GM18517 (cell line): ENCODE data around the gene DCAF15.

Experiments
- ATAC-seq: cut with Tn5 transposase; IDR thresholded peaks from one replicate; pipeline ENCODE4 v1.9.1; 2021; ENCODE audit warnings: mild to moderate bottlenecking, moderate library complexity; ENCODE audit not compliant: unreplicated experiment

Gene DCAF15

GRCh38 chr19:13990085-13990484, 37.8 kb downstream of the DCAF15 start:
- ATAC-seq, result no peak

DNA sequence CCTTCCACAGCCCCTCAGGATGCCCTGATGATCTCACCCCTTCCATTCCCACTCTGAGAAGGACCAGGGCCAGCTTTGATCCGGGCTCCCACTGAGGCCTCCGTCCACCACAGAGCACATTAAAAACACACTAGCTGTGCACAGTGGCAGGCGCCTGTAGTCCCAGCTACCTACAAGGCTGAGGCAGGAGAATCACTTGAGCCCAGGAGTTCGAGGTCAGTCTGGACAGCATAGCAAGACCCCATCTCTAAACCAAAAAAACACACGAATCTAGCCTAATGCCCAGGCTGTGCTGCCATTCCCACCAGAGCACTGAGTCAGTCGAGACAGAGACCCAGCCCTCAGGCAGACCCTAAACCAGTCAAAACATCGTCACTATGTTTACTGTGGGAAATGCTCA, 39.7 kb downstream of the DCAF15 start:
- no peak for ATAC-seq

GRCh38 chr19:13993590-13994300, 41.4 kb downstream of the DCAF15 start:
- ATAC-seq, result no peak

GRCh38 chr19:13995017-13995728, 42.9 kb downstream of the DCAF15 start:
- ATAC-seq, result no peak

GRCh38 chr19:13995878-13996765, 43.8 kb downstream of the DCAF15 start:
- no peak for ATAC-seq

DNA sequence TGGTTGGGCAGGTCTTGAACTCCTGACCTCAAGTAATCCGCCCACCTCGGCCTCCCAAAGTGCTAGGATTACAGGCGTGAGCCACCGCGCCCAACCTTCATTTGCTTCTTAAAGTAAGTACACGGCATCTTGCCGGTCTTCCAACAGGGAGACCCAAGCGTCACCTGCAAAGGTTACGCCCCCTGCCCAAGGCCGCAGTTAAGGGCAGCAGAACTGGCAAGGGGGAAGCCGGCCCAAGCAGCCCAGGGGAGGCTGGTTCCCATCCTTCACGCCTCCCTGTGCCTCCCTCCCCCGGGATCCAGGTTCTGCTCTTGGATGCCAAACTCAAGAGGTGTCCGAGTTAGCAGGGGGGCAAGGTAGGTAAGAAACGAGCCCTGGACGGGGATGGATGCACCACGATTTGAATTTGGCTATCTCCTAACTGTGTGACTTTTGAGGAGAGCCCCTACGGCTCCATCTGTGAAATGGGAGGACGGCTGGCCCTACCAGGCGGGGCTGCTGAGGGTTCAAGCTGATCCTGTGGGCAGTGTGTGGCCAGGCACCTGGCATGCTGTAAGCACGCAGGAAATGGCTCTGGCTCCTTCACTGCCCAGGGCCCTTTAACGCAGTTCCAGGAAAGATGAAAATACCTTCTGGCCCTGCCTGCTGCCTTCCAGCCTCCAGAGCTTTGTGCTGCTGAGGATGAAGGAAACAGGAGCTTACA, 44.8 kb downstream of the DCAF15 start:
- ATAC-seq, result no peak

GRCh38 chr19:13997631-13997962, 45.3 kb downstream of the DCAF15 start:
- ATAC-seq, result no peak

- ATAC-seq, result no peak
Measured at GRCh38 chr19:13998426-13998825, 46.1 kb downstream of the DCAF15 start.

DNA sequence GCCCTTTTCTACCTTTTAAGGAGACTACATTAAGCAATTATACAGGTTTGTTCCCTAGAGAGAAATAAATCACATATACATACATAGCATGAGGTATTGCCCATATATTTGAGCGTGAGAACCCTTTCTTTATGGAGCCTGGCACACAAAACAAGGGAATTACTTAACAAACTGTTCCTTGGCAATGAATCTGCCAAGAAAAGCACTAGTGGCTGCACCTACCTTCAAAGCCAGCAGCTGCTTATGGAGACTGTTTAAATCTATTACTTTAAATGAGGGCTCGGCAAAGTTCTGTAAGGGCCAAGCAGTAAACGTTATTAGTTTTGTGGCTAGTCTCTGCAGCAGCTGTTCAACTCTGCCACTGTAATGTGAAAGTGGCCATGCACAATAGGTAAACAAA, 46.8 kb downstream of the DCAF15 start:
- no peak for ATAC-seq

DNA sequence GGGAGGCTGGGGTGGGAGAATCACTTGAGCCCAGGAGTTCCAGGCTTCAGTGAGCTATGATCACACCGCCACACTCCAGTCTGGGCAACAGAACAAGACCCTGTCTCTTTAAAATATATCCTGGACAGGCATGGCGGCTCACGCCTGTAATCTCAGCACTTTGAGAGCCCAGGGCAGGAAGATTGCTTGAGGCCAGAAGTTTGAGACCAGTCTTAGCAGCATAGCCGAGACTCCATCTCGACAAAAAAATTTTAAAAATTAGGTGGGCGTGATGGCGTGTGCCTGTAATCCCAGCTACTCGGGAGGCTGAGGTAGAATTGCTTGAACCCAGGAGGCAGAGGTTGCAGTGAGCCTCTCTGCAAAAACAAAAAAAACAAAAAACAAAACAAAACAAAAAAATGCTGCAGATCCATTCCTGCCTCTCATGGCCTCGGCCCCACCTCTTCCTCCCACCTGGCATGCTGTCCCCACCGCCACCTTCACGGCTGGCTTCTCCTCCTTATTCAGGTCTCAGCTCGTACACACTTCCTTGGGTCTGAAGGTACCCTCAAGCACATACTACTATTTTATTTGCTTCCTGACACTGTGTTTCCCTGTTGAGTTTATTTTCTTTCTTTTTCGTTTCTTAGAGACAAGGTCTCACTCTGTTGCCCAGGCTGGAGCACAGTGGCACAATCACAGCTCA, 48.5 kb downstream of the DCAF15 start:
- ATAC-seq, result no peak

GRCh38 chr19:14002571-14003250, 50.4 kb downstream of the DCAF15 start:
- no peak for ATAC-seq

DNA sequence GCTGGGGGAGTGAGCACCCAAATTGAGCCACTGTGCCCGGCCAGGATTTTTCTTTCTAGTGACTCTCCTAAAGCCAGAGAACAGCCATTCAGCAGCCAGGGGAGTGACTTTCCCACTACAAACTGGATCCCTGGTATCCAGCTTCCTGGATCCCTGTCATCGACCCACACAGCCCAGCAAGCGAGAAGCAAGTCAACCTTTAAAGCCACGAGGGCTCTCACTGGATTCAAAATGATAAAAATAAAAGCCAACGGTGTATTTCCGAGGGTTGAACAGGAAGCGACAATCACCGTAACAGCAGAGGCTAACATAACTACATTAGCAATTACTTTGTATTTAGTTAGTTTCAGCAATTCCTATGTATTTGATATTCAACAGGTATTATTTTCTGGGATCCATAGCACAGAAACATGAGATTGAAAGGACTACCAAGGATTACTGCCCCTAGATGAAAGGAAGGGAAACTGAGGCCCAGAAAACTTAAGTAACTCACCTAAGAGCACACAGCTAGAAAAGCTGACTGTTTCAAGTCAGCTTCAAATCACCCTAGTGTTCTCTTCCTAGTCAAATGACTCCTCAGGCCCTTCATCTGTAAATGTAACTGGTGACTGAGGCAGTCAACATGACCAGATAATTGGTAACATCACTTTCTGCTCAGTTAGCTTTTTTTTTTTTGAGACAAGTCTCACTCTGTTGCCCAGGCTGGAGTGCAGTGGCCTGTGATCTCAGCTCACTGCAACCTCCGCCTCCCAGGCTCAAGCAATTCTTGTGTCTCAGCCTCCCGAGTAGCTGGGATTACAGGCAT, 51.1 kb downstream of the DCAF15 start:
- ATAC-seq, result no peak

GRCh38 chr19:14004619-14005348, 52.5 kb downstream of the DCAF15 start:
- no peak for ATAC-seq

GRCh38 chr19:14005349-14006084, 53.2 kb downstream of the DCAF15 start:
- no peak for ATAC-seq

GRCh38 chr19:14006085-14006765, 53.9 kb downstream of the DCAF15 start, which contains the start of gene RFX1:
TSS of gene RFX1 (minus strand) at chr19:14006320. CDS start at chr19:13993843, 12,477 bp downstream.
- ATAC-seq, result peak; percentile 78

GRCh38 chr19:14006766-14007562, 54.7 kb downstream of the DCAF15 start:
- peak; percentile 38 for ATAC-seq
